Hepatic stellate cell (primary cell): Measurements from ENCODE around the gene PRDM16.

ENCODE experiments used
- DNase-seq: peaks from one replicate; pipeline ENCODE4 v3.0.0; 2011; ENCODE audit warnings: low spot score

PRDM16 gene

GRCh38 chr1:3244025-3244926 lies 175.3 kb downstream of the PRDM16 start:
- no peak for DNase-seq

GRCh38 chr1:3244927-3245315 lies 175.9 kb downstream of the PRDM16 start:
- DNase-seq = no peak

- DNase-seq = no peak
Measured at GRCh38 chr1:3245344-3245743, 176.3 kb downstream of the PRDM16 start.

GRCh38 chr1:3245768-3246167 lies 176.8 kb downstream of the PRDM16 start:
- DNase-seq = no peak

- no peak for DNase-seq
Measured at GRCh38 chr1:3246251-3246650, 177.2 kb downstream of the PRDM16 start.

- DNase-seq = no peak
Measured at GRCh38 chr1:3247521-3248121, 178.6 kb downstream of the PRDM16 start.

- DNase-seq = no peak
Measured at GRCh38 chr1:3248155-3249141, 179.4 kb downstream of the PRDM16 start.

GRCh38 chr1:3249231-3249630 lies 180.2 kb downstream of the PRDM16 start:
- DNase-seq = no peak

- DNase-seq = no peak
Measured at GRCh38 chr1:3249631-3250501, 180.9 kb downstream of the PRDM16 start.

GRCh38 chr1:3250624-3251023 lies 181.6 kb downstream of the PRDM16 start:
- no peak for DNase-seq

GRCh38 chr1:3251099-3251806 lies 182.2 kb downstream of the PRDM16 start:
- no peak for DNase-seq

- DNase-seq = no peak
Measured at GRCh38 chr1:3251807-3252428, 182.9 kb downstream of the PRDM16 start.

- no peak for DNase-seq
Measured at GRCh38 chr1:3255680-3256079, 186.7 kb downstream of the PRDM16 start.

- DNase-seq = no peak
Measured at GRCh38 chr1:3257788-3258187, 188.8 kb downstream of the PRDM16 start.

GRCh38 chr1:3258386-3259003 lies 189.5 kb downstream of the PRDM16 start:
- no peak for DNase-seq

- no peak for DNase-seq
Measured at GRCh38 chr1:3259020-3259419, 190.0 kb downstream of the PRDM16 start.

GRCh38 chr1:3261007-3261968 lies 192.3 kb downstream of the PRDM16 start:
- DNase-seq = no peak

GRCh38 chr1:3261969-3262579 lies 193.1 kb downstream of the PRDM16 start:
- DNase-seq = peak; percentile 73
